Panc1 (cell line): ENCODE data around the gene ARHGEF2.

Experiments used
- CTCF ChIP-seq: fragments of 450-650 bp; IDR thresholded peaks from 2 replicates; pipeline ENCODE4 v1.5.1; 2017; ENCODE audit warnings: mild to moderate bottlenecking
- TF ChIP-seq, protein P1 (sequence below), 2 experiments: IDR thresholded peaks; 2 replicates each; pipeline ENCODE4 v1.6.1; 2011 to 2012; ENCODE audit warnings: low read depth in 2 of 2, control low read depth in 1 of 2, low read length in 1 of 2, mild to moderate bottlenecking in 1 of 2, moderate library complexity in 1 of 2; ENCODE audit not compliant: insufficient read depth in 1 of 2

DNA sequence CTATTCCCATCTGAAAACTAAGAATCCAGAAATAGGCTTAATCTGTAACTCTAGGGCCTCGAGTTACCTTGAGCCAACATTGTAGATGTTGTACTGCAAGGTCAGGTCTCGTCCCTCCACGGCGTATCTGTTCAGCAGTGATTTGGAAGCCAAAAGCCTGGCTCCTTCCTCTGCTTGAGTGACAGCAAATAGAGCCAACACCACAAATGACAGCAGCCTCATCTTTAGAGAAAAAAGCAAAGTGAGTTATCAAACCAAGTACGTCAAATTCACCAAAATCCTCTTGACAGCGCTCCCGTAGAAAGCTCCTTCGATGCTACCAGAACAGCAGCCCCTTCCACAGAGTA is 41.6 kb upstream of the ARHGEF2 start:
- no peak for TF ChIP-seq CTCF
- TF ChIP-seq, protein P1, sequence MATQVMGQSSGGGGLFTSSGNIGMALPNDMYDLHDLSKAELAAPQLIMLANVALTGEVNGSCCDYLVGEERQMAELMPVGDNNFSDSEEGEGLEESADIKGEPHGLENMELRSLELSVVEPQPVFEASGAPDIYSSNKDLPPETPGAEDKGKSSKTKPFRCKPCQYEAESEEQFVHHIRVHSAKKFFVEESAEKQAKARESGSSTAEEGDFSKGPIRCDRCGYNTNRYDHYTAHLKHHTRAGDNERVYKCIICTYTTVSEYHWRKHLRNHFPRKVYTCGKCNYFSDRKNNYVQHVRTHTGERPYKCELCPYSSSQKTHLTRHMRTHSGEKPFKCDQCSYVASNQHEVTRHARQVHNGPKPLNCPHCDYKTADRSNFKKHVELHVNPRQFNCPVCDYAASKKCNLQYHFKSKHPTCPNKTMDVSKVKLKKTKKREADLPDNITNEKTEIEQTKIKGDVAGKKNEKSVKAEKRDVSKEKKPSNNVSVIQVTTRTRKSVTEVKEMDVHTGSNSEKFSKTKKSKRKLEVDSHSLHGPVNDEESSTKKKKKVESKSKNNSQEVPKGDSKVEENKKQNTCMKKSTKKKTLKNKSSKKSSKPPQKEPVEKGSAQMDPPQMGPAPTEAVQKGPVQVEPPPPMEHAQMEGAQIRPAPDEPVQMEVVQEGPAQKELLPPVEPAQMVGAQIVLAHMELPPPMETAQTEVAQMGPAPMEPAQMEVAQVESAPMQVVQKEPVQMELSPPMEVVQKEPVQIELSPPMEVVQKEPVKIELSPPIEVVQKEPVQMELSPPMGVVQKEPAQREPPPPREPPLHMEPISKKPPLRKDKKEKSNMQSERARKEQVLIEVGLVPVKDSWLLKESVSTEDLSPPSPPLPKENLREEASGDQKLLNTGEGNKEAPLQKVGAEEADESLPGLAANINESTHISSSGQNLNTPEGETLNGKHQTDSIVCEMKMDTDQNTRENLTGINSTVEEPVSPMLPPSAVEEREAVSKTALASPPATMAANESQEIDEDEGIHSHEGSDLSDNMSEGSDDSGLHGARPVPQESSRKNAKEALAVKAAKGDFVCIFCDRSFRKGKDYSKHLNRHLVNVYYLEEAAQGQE (IDR thresholded peaks at IDR 0.05; ENCODE audit: insufficient read depth in 1 of 2, low read depth in 2 of 2, low read length in 1 of 2): no peak
